Left lobe of liver (tissue), 2 donors: ENCODE data around the gene LMF1. TPM values are rescaled to one million over a fixed set of nuclear protein-coding genes. Genes with fewer than 3 reads are reported as not detected.
"Not testable (repeated sequence)": the region's sequence is repeated elsewhere in the genome, so short reads cannot be mapped to it uniquely, and the experiment has no call there.

Experiments
- ATAC-seq: fragments of 200-7000 bp; cut with Tn5 transposase; one replicate; pipeline ENCODE4 v1.9.1; 2020; ENCODE audit warnings: mild to moderate bottlenecking, moderate library complexity
- DNase-seq: peaks from one replicate; pipeline ENCODE4 v3.0.0-alpha.2; 2020; ENCODE audit warnings: low spot score
- total RNA-seq: library from RNA; stranded (reverse); gene quantifications from one replicate; pipeline ENCODE4 v1.2.1, GENCODE V29; 2021
- donor health status: DM: no; HTN: no; CAD: no; lungs with moderate emphysema.
- donor health status: DM: no; HTN: yes; CAD: no.

LMF1 gene
- total RNA-seq, 1 donor from 2014 or later, result 13.5 TPM

- DNase-seq, result no peak
- ATAC-seq, result no peak
Measured at GRCh38 chr16:952321-952720, 18.5 kb downstream of the LMF1 start.

DNA sequence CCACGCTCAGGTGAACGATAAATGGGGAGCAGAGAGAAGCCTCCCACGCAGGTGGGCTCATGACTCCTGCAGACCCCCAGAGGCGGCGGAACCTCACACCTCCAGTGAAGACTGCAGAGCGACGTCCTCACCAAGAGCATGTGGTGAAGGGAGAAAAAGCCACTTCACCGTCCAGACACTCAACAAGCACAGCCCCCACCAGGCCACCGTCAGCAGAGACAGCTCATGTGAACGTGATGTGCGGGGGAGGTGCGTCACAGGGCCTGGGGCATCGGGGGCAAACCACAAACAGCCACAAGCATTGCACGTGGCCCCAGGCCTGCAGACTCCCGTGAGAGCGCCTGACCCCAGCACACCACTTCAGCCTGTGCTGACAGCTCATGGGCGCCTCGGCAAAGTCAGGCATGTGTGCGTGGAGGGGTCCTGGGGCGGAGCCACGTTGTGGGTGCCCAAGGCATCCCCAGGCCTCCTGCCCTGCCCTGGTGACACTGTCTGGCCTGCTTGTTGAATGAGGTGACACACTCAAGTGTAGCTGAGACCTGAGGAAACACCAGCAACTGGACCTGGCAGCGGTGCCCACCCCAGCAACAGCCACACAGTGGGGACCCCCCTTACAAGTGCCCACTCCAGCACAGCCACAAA, 19.0 kb downstream of the LMF1 start:
- DNase-seq (no peak), ATAC-seq (no peak)

DNA sequence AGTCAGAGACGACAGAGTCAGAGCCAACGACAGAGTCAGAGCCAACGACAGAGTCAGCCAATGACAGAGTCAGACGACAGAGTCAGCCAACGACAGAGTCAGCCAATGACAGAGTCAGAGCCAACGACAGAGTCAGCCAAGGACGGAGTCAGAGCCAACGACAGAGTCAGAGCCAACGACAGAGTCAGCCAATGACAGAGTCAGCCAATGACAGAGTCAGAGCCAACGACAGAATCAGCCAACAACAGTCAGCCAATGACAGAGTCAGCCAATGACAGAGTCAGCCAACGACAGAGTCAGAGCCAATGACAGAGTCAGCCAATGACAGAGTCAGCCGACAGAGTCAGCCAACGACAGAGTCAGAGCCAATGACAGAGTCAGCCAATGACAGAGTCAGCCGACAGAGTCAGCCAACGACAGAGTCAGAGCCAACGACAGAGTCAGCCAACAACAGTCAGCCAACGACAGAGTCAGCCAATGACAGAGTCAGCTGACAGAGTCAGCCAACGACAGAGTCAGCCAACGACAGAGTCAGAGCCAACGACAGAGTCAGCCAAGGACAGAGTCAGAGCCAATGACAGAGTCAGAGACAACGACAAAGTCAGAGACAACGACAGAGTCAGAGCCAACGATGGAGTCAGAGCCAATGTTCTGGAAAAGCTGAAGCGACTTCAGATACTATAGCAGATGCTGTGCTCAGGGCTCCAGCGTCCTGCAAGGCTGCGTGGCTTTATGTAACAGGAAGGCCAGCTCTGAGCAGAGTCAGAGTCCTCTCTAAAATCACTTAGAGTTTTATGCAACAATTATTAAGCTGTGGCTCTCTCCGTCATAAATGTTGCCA, 19.8 kb downstream of the LMF1 start:
- ATAC-seq, DNase-seq: not testable (repeated sequence)

DNA sequence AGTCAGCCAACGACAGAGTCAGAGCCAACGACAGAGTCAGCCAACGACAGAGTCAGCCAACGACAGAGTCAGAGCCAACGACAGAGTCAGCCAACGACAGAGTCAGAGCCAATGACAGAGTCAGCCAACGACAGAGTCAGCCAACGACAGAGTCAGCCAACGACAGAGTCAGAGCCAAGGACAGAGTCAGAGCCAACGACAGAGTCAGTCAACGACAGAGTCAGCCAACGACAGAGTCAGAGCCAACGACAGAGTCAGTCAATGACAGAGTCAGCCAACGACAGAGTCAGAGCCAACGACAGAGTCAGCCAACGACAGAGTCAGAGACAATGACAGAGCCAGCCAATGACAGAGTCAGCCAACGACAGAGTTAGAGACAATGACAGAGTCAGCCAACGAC, 22.0 kb downstream of the LMF1 start:
- DNase-seq, ATAC-seq: not testable (repeated sequence)

GRCh38 chr16:947922-948303, 22.9 kb downstream of the LMF1 start:
- not testable (repeated sequence) for DNase-seq, ATAC-seq

DNA sequence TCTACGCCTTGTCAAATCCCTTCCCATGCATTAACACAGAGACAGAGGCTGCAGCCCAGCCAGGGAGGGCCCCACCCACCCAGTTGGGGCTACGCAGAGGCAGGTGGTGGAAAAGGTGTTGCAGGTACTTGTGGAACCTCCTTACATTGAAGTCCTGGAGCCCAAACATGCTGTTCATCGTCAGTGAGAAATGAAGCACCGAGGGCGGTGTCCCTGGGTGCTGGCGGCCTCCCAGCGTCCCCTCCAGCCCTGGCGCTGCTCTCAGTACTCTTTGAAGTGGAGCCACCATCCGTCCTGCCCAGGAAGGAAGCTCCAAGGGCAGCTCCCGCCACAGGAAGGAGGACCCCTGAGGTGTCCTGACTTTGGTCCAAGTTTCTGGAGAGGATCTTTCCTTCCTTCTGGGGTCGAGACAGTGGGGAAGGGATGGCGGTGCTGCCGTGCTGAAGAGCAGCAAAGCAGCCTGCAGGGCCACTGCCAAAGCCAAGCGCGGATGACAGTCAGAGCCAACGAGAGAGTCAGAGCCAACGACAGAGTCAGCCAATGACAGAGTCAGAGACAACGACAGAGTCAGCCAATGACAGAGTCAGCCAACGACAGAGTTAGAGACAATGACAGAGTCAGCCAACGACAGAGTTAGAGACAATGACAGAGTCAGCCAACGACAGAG, 23.4 kb downstream of the LMF1 start:
- DNase-seq, result no peak
- no peak for ATAC-seq

DNA sequence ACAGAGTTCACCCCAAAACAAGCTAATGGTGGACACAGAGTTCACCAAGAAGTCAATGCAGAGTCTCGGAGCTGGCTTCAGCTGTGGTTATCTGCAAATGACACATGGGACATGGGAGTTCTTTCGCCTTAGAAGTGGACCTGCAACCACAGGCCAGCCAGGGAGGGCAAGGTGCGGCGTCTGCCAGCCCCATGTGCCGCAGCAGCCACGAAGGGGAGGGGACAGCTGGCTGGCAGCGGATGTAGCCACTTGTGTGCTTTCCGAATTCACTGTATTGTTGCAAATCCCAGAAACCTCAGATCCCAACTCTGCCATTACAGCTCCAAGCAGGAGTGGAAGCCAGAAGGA, 24.8 kb downstream of the LMF1 start:
- no peak for ATAC-seq
- no peak for DNase-seq

GRCh38 chr16:945271-946047, 25.3 kb downstream of the LMF1 start:
- no peak for ATAC-seq
- DNase-seq, result no peak

- DNase-seq (no peak), ATAC-seq (no peak)
Measured at GRCh38 chr16:943971-944370, 26.8 kb downstream of the LMF1 start.

- DNase-seq (no peak), ATAC-seq (no peak)
Measured at GRCh38 chr16:942436-943060, 28.2 kb downstream of the LMF1 start.

DNA sequence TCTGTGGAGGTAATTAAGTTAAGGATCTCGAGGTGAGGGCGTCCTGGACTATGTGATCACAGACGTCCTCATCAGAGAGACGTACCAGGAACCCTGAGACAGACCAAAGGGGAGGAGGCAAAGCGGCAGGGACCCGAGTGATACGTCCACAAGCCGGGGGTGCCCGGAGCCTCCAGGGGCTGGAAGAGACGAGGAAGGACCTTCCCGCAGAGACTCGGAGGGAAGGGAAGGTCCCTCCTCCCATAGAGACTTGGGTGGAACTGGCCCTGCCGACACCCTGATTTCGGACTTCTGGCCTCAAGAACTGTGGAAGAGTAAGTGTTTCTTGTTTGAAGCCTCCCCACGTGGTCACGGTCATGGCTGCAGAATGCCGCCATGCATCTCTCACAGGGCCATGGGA, 30.8 kb downstream of the LMF1 start:
- ATAC-seq, result no peak
- DNase-seq, result no peak

DNA sequence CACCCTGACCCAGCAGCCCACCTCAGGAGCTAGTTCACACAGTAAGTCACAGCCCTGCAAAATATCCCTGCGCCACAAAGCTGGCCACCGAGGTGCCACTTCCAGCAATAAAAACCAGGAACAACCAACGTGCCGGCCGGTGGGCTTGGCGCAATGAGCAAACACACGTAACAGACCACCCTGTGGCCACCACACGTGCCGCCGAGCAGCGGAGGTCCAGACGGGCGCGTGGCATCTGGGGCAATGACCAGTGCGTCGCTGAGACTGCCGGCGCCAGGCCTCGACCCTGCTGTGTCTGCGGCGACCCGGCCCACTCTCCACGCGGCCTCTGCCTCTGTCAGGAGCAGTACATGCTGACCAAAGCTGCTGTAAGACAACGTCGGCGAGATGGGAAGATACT, 31.5 kb downstream of the LMF1 start:
- DNase-seq, result no peak
- no peak for ATAC-seq

GRCh38 chr16:938752-939151, 32.0 kb downstream of the LMF1 start:
- DNase-seq (no peak), ATAC-seq (no peak)

DNA sequence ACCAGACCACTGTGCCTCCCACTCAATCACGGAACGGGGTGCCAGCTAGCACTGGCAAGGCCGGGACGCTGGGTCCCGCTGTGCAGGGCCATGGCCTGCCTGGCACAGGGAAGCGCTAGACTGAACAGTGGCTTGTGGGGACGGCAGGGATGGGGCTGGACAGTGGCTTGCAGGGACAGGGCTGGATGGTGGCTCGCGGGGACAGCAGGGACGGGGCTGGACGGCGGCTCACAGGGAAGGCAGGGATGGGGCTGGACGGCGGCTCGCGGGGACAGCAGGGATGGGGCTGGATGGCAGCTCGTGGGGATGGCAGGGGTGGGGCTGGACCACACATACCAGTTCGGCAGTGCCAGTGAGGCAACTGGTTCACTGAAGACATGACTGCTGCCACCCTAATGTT, 32.6 kb downstream of the LMF1 start:
- no peak for DNase-seq
- ATAC-seq, result no peak

DNA sequence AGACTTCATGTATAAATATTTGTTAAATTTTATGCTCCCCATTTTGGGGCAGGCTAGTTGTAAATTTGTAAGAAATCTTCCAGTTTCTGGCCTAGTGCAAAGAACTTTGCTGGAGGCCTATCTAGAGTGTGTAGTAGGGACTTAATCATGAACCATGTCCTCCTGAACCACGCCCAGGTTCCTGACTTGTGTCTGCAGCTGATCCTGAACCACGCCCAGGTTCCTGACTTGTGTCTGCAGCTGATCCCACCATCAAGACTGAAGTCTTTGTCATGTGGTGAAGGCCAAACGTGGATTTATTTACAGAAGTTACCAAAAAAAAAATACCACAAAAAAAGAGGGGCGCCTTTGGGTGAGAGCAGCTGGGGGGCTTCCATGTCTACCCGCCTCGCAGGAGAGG, 33.1 kb downstream of the LMF1 start:
- DNase-seq (no peak), ATAC-seq (no peak)

- DNase-seq (no peak), ATAC-seq (no peak)
Measured at GRCh38 chr16:937311-937710, 33.5 kb downstream of the LMF1 start.

- no peak for DNase-seq
- no peak for ATAC-seq
Measured at GRCh38 chr16:935684-936083, 35.1 kb downstream of the LMF1 start.

- DNase-seq, result no peak
- ATAC-seq, result no peak
Measured at GRCh38 chr16:934178-934577, 36.6 kb downstream of the LMF1 start.

DNA sequence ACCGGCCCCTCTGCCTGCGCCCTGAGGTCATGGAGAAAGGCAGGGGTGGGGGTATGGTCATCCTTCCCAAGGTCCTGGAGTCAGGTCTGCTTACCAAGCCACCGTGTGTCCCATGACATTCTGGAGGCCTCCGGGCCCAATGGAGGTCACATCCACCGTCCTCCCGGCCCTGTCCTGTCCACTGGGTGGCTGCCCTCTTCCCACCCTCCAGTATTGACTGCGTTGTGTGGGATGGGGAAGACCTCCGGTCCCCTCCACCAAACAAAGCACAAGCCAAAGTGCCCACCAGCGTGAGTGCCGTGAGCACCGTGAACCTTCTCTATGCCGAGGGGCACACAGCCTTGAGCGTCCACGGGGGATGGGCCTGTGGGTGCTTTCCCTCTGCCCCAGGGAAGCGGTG, 37.2 kb downstream of the LMF1 start:
- no peak for DNase-seq

DNA sequence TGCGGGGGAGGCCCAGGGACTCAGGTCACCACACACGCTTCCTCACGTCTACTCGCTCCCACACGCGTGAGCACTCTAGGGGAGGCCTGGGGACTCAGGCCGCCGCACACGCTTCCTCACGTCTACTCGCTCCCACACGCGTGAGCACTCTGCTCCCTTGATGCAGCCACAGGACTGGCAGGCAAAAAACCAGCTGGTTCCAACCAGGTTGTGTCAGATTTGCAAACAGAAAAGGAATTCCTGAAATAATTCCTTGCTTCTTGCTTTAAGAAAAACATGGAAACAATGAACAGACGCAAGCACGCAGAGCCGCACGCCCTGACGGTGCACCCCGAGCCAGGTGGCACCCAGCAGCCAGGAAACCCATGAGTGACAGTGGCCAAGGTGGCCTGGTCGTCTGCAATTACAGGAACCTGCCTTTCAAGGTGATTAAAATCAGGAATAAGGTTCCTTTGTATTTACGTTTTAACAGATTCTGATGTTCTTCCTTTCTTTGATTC, 37.9 kb downstream of the LMF1 start:
- DNase-seq, result no peak
- no peak for ATAC-seq

More for the DNA sequence above, 37.2 kb downstream of the LMF1 start:
- no peak for ATAC-seq
